Measurements from ENCODE around the gene TUFT1. TPM values are rescaled to one million over a fixed set of nuclear protein-coding genes. Genes with fewer than 3 reads are reported as not detected.

Gene TUFT1
- polyA plus RNA-seq, 1 donor from 2014 or later = 25.8 TPM

GRCh38 chr1:151585622-151586021 is 45.5 kb downstream of the TUFT1 start:
- H3K4me3 ChIP-seq (ENCODE audit: low read length) = no peak overlapping the region
- peaks cover 5% of the 10 kb centered on the region for H3K36me3 ChIP-seq (ENCODE audit: insufficient read depth, low read length)
- no peak overlapping the region for H2AFZ ChIP-seq (ENCODE audit: low read depth, low read length)
- H3K4me2 ChIP-seq (ENCODE audit: low read length) = no peak overlapping the region
- TF ChIP-seq CTCF (IDR thresholded peaks at IDR 0.05; ENCODE audit: poor library complexity, severe bottlenecking) (no peak), EZH2 (IDR thresholded peaks at IDR 0.05; ENCODE audit: borderline replicate concordance, insufficient read depth, low read length, poor library complexity, severe bottlenecking) (no peak), EP300 (conservative IDR thresholded peaks at IDR 0.05; ENCODE audit: poor library complexity, severe bottlenecking) (no peak), MXI1 (conservative IDR thresholded peaks at IDR 0.05; ENCODE audit: poor library complexity, severe bottlenecking) (no peak), SMC3 (conservative IDR thresholded peaks at IDR 0.05; ENCODE audit: poor library complexity) (no peak), POLR2AphosphoS5 (IDR thresholded peaks at IDR 0.05) (no peak), TAF1 (IDR thresholded peaks at IDR 0.05; ENCODE audit: low read depth) (no peak), RAD21 (conservative IDR thresholded peaks at IDR 0.05) (no peak), REST (IDR thresholded peaks at IDR 0.05; ENCODE audit: borderline replicate concordance) (no peak)
- H3K9ac ChIP-seq (ENCODE audit: low read length) = no peak overlapping the region
- H3K27me3 ChIP-seq (ENCODE audit: insufficient read depth, low read depth, low read length) = no peaks in the 10 kb centered on the region
- no peaks in the 10 kb centered on the region for H3K9me2 ChIP-seq (ENCODE audit: insufficient read depth, low read length)
- no peaks in the 10 kb centered on the region for H3K9me3 ChIP-seq (ENCODE audit: low read length)
- H3F3A ChIP-seq (ENCODE audit: insufficient read depth, low read length, poor library complexity, severe bottlenecking) = no peaks in the 10 kb centered on the region
- no peaks in the 10 kb centered on the region for H4K20me1 ChIP-seq (ENCODE audit: insufficient read depth)
- no peaks in the 10 kb centered on the region for H3K79me2 ChIP-seq (replicated peaks; ENCODE audit: insufficient read depth, low read length)
- H3K27ac ChIP-seq (ENCODE audit: low read length) = no peak overlapping the region

GRCh38 chr1:151590961-151591360 is 50.9 kb downstream of the TUFT1 start:
- Histone ChIP-seq H3K9ac (ENCODE audit: low read length) (no peak overlapping the region), H3K9me3 (ENCODE audit: low read length) (no peaks in the 10 kb centered on the region), H3F3A (ENCODE audit: insufficient read depth, low read length, poor library complexity, severe bottlenecking) (no peaks in the 10 kb centered on the region), H3K4me2 (ENCODE audit: low read length) (no peak overlapping the region), H3K27ac (ENCODE audit: low read length) (no peak overlapping the region), H2AFZ (ENCODE audit: low read depth, low read length) (no peak overlapping the region), H3K79me2 (replicated peaks; ENCODE audit: insufficient read depth, low read length) (no peaks in the 10 kb centered on the region), H3K9me2 (ENCODE audit: insufficient read depth, low read length) (no peaks in the 10 kb centered on the region), H3K36me3 (ENCODE audit: insufficient read depth, low read length) (no peaks in the 10 kb centered on the region), H4K20me1 (ENCODE audit: insufficient read depth) (no peaks in the 10 kb centered on the region), H3K4me3 (ENCODE audit: low read length) (no peak overlapping the region), H3K27me3 (ENCODE audit: insufficient read depth, low read depth, low read length) (peaks cover 3% of the 10 kb centered on the region)
- no peak for TF ChIP-seq RAD21 (conservative IDR thresholded peaks at IDR 0.05)
- no peak for TF ChIP-seq EP300 (conservative IDR thresholded peaks at IDR 0.05; ENCODE audit: poor library complexity, severe bottlenecking)
- TF ChIP-seq POLR2AphosphoS5 (IDR thresholded peaks at IDR 0.05) = no peak
- TF ChIP-seq TAF1 (IDR thresholded peaks at IDR 0.05; ENCODE audit: low read depth) = no peak
- TF ChIP-seq SMC3 (conservative IDR thresholded peaks at IDR 0.05; ENCODE audit: poor library complexity) = no peak
- TF ChIP-seq EZH2 (IDR thresholded peaks at IDR 0.05; ENCODE audit: borderline replicate concordance, insufficient read depth, low read length, poor library complexity, severe bottlenecking) = no peak
- TF ChIP-seq MXI1 (conservative IDR thresholded peaks at IDR 0.05; ENCODE audit: poor library complexity, severe bottlenecking) = no peak
- TF ChIP-seq REST (IDR thresholded peaks at IDR 0.05; ENCODE audit: borderline replicate concordance) = no peak
